GM19467 (cell line): ENCODE measurements around the gene GORASP1.

Experiments used
- ATAC-seq: cut with Tn5 transposase; IDR thresholded peaks from one replicate; pipeline ENCODE4 v1.9.1; 2021; ENCODE audit warnings: mild to moderate bottlenecking, moderate library complexity; ENCODE audit not compliant: unreplicated experiment

GORASP1 gene

DNA sequence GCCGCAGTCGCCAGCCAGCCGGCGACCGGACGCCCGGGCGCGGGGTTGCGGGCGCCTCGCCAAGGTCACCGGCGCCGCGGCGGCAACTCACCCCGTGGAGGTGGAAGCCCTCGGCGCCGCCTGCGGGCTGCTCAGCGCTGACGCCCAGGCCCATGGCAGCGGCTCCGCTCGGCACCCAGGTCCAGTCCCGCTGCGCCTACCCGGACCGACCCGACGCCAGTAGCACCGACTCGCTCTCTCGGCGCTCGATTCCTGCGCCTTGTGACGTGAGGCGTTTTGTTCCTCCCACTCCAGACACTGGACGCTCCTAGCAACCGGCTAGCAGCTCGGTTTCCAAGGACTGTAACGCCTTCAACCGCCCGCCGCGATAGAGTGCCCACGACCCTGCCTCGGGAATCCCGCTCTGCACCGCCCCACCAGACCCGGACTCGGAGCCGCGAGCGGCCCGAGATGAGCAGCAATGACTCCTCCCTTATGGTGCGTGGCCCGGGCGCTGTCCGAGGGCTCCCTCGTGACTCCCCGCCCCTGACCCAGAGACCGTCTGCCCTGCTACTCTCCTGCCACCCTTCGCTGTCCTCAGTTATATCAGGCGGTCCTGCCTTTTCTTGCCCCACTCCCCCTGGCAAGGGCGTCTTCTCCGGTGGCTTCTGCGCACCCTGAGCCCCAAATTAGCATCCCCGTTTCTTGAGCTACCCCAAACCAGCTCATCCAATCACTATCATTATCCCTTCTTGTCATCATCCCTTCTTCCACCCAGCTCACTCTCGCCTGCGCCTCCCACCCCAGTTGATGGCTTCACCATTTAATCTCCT is at the start of gene GORASP1, which contains the start of gene TTC21A:
GORASP1 (minus strand) TSS at position 240 of the 812 bp plus-strand sequence; CDS start at position 154, 86 bp downstream.
TTC21A (plus strand) TSS at position 293 of the 812 bp plus-strand sequence; CDS start at position 451, 158 bp downstream.
- no peak for ATAC-seq

DNA sequence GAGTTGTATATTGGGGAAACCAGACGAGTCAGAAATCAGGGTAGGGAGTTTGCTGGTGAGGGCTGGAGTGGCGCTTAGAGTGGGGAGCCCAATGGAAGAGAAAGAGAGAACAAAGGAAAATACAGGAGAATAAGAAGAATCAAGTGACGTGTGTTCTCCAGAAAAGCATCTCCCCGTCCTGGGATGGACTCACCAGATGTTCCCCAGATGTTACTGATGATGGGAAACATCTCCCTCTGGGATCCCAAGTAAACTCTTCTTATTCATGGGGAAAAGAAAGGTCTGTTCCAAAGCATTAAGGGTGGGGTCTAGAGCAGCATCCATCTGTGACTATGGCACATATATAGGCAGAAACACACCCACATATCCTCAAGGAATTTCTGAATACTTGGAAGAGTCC is 49.0 kb upstream of the GORASP1 start:
- no peak for ATAC-seq

DNA sequence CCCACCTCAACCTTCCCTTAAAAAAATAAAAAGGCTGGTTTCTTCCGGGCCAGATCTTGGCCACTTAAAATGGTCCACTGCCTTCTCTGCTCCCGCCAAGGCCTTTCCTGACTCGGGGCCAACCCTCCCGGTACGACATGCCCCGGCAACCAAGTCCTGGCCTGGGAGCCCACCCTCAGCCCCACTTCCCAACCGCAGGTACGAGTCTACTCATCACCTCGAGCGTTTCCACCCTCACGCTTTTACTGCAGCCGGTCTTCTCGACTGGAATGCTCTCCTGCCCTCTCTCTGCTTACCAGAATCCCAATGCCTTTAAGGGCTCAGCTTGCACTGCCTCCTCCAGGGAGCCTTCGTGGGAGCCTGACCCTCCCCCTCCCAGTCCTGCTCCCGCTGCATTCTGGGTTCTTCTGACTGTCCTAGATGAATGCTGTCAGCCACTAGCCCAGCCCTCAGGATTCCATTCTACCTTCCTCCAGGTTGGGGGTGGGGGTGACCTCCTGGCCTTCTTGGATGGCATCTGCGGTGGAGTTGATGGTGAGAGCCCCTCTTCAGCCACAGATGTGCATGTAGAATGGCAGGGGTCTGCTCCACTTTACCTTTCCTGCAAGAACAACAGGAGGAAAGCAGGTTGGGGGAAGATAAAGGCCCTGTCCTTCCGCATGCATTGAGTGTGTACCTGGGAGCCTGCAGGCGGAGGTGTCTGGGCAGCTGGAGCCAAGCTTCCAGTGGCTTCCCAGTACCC is 47.0 kb upstream of the GORASP1 start:
- ATAC-seq: no peak

DNA sequence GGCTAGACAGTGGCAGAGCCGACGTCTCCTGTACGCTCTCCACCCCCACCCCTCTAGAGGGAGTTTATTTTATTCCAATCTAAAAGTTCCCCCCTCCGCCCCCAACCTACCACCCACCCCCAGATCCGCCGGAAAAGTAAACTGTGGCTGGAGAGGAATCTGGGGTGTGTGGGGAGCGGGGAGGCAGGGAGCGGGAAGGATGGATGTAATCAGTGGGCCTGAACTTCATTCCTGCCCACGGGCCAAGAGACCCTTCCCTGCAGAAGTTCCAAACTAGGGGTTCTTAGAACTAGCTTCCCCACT is 46.5 kb upstream of the GORASP1 start:
- no peak for ATAC-seq

DNA sequence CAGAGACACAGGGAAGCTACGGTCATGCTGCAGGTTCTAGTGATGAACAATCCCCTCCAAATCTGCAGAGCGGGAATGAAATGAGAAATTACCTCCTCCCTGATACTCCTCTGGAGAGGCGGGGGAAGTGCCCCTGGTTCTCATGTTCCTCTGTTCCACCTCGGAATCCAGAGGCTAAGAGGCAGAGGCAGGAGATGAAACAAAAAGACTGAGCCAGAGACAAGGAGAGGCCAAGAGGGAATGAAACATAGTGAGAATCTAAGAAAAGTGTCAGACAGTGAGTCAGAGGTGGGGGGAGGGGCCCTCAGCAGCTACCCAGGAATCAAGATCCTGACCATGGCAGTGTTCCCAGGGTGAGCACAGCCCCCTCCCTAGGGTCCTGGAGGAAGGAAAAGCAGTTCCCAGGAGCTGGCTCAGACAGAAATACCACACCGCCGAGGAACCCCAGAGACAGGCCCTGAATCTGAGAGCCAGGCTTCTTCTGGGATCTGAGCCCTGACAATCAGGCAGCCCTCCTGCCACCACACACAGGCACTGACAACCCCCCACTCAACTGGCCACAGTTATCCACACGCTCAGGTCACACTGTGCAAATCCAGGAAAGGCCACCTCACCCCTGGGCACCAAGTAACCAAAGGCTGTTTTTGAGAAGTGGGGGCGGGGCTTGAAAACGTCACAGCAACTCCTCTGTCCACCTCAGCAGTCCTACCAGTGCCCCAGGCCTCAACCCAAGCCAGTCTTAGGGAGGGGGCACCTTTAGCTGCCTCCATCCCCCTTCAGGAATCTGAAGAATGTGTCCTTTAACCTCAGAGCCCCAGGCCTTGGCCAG is 43.6 kb upstream of the GORASP1 start:
- ATAC-seq: no peak

DNA sequence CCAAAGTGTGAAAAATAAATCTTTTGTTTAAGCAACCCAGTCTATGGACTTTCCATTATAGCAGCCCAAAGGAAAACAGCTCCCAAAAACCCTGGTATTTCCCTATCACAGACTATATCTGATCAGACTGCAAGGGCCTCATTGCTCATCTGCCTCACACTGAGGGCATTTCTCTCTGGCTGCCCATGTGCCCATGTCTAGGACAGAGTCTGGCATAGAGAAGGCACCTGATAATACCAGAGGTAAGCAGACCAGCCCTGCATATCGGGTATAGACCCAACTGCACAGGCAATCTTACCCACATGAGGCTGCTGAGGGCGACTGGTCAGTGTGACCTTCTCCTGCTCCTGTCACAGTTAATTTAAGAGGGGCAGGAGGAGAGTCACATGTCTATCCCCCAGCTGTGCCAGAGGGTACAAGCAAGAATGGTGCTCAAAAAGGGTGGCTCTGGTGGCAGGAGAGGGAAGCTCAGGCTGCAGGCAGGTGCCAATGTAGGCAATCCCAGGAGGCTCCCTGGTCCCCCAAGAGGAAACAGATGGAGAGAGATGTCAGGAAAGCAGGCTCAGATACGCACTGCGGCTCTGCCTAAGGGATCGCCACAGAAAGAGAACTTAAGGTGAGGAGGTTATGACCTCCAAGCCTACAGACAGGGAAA is 42.8 kb upstream of the GORASP1 start:
- no peak for ATAC-seq

DNA sequence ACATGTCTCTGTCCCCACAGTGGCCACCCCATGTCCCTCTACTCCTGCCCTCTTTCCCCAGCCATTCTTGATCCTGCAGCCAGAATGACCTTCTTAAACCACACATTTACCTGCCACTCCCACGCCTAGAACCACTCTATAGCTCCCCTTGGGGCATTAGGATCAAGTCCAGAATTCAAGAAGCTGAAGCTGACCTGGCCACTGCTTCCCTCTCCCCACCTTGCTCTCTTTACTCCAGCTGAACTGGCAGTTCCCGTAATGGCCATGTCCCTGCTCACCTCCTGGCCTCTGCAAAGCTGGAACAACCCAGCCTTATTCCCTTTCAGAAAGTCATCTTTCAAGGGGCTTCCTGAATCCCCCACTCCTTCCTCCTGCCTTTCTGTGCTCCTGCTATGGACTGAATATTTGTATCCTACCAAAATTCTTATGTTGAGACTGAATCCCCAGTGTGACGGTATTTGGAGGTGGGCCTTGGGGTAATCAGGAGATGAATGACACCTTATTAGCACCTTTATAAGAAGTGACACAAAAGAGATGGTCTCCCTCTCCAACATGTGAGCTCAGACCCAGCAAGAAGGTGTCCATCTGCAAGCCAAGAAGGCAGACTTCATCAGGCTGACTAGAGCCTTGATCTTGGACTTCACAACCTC is 42.2 kb upstream of the GORASP1 start:
- no peak for ATAC-seq

DNA sequence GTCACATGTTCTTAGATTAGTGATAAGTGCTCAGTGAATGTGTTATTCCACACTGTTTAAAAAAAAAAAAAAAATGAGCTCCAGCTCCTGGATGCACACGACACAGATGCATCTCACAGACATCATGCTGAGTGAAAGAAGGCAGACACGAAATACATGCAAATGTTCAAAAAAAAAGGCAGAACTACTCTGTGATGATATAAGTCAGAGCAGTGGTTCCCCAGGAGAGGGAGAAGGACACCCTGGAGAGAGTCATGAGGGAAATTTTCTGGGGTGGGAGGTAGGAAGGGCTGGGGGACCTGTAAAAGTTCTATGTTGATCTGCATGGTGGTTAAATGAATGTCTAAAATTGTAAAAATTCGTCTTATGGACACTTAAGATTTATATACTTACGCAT is 41.6 kb upstream of the GORASP1 start:
- ATAC-seq: no peak

DNA sequence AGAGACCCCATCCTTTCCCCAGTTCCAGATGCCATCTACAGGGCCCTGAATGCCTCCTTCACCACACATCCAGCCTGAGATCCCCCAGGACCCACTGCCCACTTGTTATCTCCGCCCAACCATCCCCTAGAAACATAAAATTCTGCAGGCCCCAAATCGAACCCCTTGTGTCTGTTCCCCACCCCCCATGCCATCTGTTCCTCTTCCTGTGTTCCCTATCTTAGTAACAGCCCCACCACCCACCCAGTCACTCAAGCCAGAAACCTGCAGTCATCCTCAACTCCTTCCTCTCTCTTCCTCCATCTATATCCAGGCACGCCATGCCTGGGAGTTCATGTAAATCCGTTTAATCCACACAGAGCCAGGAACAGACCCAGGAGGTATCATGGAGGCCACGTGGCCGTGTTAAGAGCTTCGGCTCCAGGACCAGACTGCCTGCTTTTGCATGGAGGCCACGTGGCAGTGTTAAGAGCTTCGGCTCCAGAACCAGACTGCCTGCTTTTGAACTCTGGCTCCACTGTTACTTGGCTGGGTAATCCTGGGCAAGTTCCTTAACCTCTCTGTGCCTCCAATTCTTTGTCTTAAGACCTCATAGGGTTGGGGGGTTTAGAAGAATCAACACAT is 41.1 kb upstream of the GORASP1 start:
- ATAC-seq: no peak

DNA sequence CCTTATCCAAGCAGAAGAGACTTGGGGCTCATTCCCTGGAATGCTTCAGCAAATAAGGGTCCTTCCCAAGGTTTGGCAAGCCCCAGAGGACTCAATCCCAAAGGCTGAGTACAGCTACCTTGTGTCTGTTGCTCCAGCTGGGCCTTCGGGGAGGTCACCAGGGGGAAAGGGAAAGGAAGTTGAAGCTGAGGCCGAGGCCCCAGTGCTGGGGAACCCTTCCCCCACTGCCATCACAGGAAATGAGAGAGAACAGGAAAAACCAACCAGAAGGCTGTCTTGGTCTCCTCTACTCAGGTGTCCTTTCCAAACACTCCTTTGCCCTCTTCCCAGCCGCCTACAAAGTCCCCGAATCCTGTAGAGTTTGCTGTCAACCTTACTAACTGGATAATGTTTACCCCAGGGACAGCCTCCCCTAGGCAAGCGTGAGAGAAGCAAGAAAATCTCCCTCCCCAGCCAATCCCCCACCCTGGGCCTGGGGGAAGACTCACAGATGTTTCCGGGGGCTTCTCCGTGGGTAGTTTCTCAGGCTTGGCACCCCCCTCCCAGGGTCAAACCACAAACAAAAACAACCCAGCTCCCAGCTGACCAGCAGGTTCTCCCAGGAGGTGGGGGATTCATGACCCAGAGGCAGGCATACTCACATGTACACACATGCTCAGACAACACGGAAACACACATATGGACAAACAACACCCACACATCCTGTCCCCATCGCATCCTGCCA is 40.4 kb upstream of the GORASP1 start:
- no peak for ATAC-seq

DNA sequence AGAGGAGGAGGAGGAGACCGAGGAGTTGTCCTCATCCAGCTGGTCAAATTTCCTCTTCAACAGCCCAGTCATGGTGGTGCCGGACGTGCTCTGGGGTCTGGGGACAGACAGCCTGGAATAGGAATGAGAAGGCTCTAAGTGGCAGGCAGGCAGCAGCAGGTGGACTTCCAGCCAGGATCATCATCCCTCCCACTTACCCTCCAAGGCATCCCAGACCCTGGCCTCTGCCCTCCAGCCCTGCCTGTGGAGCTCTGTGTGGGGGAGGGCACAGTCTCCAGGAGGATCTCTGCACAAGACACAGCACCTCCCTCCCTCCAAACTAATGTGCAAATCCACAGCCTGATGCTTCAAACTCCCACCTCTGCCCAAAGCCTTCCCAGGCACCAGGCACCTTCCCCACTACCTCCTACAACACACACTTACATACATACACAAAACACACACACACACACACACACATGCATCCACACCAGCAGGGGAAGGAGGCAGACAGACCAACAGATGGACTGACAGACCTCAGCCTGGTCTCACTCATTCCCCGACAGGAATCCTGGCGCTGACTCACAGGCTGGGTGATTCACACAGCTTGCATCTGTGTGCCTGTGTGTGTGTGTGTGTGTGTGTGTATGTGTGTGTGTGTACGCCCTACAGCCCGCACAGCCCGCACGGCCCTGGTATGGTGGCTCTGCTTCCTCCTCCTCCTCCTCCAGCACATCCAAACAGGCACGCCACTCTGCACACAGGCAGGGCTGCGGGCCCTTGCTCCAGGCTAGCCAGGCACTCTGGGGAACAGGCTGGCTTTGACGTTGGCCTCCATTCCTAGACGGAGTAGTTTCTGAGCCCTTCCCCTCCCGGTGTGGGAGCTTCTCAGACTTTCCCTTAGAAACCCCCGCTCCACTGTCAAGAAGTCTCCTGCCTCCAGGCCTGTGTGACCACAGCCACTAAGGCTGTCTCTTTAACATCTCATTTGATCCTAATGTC is 39.5 kb upstream of the GORASP1 start:
- ATAC-seq: no peak

DNA sequence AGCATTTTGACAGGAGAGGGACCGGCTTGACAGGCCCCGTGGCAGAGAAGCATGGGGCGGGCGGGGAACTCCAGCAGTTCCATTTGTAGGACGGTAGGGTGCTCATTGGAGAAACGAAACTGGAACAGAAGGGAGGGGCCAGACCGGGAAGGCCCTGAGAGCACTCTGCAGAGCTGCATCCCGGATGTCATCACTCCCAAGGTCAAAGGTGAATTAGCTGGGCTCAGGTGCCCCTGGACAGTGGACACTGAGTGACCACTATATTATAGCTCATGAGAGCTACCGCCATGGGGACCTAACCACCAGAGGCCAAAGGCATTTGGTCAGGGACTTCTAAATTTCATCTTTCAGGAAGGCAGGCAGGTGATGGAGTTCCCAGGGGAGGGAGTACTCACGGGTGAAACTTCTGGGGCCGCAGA is 38.7 kb upstream of the GORASP1 start:
- no peak for ATAC-seq

DNA sequence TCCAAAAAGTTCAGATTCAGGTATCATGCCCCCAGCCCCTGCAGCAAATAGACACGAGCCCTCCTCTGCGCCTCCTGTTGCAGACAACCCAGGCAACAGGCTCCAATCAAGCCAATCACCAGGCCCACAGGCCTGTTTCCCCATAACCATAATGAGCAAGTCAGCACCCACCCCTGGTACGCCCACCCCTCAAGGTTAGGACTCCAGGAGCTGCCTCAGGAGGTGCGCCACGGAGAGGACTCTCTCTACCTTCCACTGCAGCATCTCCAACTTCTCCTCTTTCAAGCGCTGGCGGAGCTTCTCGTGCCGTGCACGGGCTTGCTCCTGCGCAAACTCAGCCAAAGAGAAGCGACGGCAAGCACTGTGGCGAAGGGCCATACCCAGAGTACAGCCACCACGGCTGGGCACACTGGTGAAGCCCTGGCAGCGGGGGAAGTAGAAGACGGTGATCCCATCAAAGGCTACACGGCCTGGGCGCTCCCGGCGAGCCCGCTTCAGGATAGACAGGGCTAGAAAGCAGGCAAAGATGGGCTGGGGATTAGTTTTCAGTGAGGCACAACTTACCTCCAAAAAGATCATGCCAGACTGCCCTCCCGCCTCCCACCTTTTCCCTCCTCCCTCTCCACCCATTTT is 37.4 kb upstream of the GORASP1 start:
- no peak for ATAC-seq

DNA sequence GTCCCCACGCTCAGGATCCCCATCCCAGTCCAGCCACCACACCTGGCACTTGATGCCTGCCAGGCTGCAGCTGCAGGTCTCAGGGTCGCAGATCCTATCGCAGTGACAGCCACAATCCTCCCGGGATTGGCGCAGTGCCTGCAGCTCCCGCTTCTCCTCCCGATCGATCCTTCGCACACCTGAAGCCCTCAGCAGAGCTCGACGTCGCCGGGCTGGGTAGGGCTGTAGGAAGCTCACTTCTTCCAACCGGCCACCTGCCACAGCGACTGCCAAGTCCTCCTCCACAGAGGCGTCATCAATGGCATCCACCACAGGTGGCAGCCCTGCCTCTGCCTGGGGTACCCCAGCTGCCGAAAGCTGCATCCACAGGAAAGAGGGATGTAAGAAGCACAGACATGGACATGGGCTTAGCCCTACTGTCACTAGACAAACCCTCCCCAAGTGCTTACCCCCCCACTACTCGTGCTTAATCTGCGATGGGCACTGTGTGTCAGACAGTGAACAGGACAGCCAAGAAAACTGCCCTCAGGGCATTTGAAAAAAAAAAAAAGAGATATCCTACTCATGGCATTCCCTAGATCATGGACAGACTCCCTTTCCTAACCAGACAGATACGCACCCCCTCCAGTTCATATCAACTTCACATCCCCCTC is 36.8 kb upstream of the GORASP1 start:
- ATAC-seq: no peak

DNA sequence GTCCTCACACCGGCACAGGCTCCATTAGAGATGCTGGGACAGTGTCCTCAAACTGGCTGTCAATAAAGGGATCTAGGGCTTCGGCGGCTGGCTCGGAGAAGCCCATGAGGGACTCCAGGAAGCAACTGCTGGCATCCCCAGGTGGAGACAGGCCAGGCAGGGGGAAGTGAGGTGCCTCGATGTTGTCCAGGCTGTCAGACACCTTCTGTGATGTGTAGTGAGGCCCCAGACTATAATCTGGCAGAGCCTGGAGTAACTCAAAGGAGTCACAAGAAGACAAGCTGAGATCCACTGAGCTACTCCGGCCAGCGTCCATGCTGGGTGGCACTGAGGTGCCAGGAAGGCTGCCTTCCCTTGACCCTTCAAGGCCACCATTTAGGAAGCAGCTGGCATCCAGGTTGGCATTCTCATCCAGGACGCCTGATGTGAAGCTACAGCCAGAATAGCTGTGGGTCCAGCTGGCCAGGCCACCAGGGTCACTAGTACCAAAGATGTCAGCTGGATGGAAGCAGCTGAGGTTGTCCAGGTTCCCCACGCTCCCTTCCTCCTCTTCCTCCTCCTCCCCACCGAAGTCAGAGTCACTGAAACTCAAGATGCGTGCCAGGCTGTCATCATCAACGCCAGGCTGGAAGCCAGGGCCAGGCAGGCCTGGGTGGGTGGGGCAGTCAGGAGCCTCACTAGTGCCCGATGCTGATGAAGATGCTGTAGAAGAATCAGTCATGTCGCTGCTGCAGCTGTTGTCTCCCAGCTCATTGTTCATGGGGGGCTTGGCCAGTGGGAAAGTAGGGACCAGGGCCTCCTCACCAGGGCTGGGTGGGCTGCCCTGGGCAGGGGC is 35.8 kb upstream of the GORASP1 start:
- ATAC-seq: no peak

DNA sequence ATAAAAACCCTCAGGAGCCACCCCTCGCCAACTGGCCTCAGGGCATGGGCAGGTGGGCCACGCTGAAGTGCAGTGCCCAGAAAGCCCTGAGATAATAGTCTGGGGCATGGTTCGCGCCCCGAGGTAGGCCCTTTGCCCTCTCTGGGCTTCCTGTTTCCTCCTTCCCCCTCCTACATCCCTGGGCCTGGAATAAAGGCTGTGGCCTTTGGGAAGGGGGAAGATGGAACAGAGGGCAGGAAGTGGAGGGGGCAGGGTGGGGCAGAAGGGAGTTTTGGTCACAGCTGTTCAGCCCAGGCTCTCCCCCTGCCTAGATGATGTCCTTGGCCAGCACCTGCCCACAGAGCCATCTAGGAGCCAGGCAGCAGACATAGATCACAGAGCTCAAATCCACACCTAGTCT is 34.6 kb upstream of the GORASP1 start:
- no peak for ATAC-seq
